Activated B cell treated with CpG ODN at 0.5 μM for 24 hours (primary cell): Measurements from ENCODE around the gene FXN. TPM values are rescaled to one million over a fixed set of nuclear protein-coding genes. Genes with fewer than 3 reads are reported as not detected.

Experiments used
- ATAC-seq: fragments of 200-7000 bp; cut with Tn5 transposase; one replicate; pipeline ENCODE4 v1.10.0; 2021; ENCODE audit warnings: low read depth, mild to moderate bottlenecking, moderate library complexity
- CTCF ChIA-PET: fragments of 350-600 bp; sonication (Branson Sonifier 250); formaldehyde crosslinking; loops from one replicate; lab custom pipeline; 2021; ENCODE audit warnings: antibody characterized with exemption; lab: Charles Lee
- POLR2A ChIA-PET: fragments of 350-600 bp; sonication (Branson Sonifier 250); formaldehyde crosslinking; loops from one replicate; lab custom pipeline; 2021; ENCODE audit warnings: antibody characterized with exemption; lab: Charles Lee
- DNase-seq: peaks from one replicate; pipeline ENCODE4 v3.0.0; 2022
- H3K27ac Mint-ChIP-seq: one replicate; pipeline ENCODE4 v1.8.0; 2020; ENCODE audit warnings: mixed read lengths
- H3K27me3 Mint-ChIP-seq: one replicate; pipeline ENCODE4 v1.8.0; 2021; ENCODE audit warnings: mixed read lengths
- H3K36me3 Mint-ChIP-seq: one replicate; pipeline ENCODE4 v1.8.0; 2021; ENCODE audit warnings: low read depth, mixed read lengths
- H3K4me1 Mint-ChIP-seq: one replicate; pipeline ENCODE4 v1.8.0; 2021; ENCODE audit warnings: mixed read lengths
- H3K4me3 Mint-ChIP-seq: one replicate; pipeline ENCODE4 v1.8.0; 2020; ENCODE audit warnings: mild to moderate bottlenecking, mixed read lengths
- H3K9me3 Mint-ChIP-seq: one replicate; pipeline ENCODE4 v1.8.0; 2020; ENCODE audit warnings: mixed read lengths
- intact Hi-C: fragments of 100-400 bp; cut with micrococcal nuclease; formaldehyde crosslinking; loops from one replicate; pipeline ENCODE4 v1.15.1; 2024
- total RNA-seq: library from RNA; stranded (reverse); gene quantifications from 2 replicates; pipeline ENCODE4 v1.2.3, GENCODE V29; 2022
- TF ChIP-seq, protein P1 (sequence below): fragments of 200-600 bp; IDR thresholded peaks from one replicate; pipeline ENCODE4 v1.8.0; 2022; ENCODE audit warnings: antibody characterized with exemption, mild to moderate bottlenecking

Gene FXN
- total RNA-seq, 1 donor from 2014 or later = 17.7 TPM

DNA sequence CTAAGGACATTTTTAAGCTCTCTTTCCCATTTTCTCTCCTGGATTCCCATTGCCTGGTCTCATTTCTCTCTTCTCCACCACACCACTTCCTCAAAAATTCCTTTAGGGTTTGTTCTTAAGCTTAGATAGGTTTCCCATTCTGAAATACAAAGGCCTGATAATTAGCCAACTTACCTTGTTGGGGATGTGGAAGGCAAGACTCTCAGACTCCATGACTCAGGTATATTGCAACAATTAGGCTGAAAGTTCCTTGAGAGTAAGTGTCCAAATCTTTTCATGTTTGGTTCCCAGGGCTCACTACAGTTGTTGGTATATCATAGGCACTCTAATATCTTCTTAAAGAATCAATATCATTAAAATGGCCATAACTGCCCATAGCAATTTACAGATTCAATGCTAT lies 43.6 kb downstream of the FXN start:
- Mint-ChIP-seq H3K27me3 (no peaks in the 10 kb centered on the region), H3K36me3 (no peaks in the 10 kb centered on the region), H3K9me3 (peaks cover 11% of the 10 kb centered on the region), H3K27ac (no peak overlapping the region), H3K4me1 (no peaks in the 10 kb centered on the region), H3K4me3 (no peak overlapping the region)
- TF ChIP-seq, protein P1, sequence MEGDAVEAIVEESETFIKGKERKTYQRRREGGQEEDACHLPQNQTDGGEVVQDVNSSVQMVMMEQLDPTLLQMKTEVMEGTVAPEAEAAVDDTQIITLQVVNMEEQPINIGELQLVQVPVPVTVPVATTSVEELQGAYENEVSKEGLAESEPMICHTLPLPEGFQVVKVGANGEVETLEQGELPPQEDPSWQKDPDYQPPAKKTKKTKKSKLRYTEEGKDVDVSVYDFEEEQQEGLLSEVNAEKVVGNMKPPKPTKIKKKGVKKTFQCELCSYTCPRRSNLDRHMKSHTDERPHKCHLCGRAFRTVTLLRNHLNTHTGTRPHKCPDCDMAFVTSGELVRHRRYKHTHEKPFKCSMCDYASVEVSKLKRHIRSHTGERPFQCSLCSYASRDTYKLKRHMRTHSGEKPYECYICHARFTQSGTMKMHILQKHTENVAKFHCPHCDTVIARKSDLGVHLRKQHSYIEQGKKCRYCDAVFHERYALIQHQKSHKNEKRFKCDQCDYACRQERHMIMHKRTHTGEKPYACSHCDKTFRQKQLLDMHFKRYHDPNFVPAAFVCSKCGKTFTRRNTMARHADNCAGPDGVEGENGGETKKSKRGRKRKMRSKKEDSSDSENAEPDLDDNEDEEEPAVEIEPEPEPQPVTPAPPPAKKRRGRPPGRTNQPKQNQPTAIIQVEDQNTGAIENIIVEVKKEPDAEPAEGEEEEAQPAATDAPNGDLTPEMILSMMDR = no peak
- ATAC-seq (no peak), DNase-seq (no peak)
- intact Hi-C loops = no loop called here
- CTCF ChIA-PET = no interaction called here
- POLR2A ChIA-PET = no interaction called here

DNA sequence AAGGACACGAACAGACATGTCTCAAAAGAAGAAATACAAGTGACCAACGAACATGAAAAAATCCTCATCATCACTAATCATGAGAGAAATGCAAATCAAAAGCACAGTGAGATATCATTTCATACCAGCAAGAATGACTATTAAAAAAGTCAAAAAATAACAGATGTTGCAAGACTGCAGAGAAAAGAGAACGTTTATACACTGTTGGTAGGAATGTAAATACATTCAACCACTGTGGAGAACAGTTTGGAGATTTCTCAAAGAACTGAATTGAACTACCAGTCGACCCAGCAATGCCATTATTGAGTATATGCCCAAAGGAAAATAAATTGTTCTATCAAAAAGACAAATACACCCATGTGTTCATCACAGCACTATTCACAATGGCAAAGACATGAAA lies 45.7 kb downstream of the FXN start:
- Mint-ChIP-seq H3K27ac (no peak overlapping the region), H3K36me3 (no peaks in the 10 kb centered on the region)
- intact Hi-C loops = no loop called here

DNA sequence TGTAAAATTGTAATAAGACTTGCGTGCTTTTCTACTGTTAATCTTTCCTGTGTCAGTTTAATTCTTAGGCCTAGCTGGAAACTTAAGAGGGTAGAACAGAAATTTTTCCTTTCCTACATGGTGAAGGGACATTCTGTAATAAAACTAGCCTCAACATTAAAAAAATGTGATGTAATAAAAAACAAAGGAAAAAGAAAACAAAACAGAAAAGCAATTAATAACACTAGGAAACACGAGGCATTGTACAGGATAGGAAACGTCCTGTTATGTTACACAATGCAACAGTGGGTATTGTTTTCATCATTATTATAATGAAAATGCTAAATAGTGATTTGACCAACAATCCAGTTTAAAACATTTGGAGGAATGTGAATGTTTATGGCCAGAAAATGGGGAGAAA lies 47.8 kb downstream of the FXN start:
- no peaks in the 10 kb centered on the region for H3K4me1 Mint-ChIP-seq
- peaks cover 11% of the 10 kb centered on the region for H3K9me3 Mint-ChIP-seq
- H3K36me3 Mint-ChIP-seq = no peaks in the 10 kb centered on the region
- H3K27me3 Mint-ChIP-seq = no peaks in the 10 kb centered on the region
- TF ChIP-seq, protein P1 = no peak
- intact Hi-C loops = loop anchor here (2.0 kb wide), 1 partner anchor 65 kb away; no protein-coding TSS in a partner anchor
- DNase-seq = no peak
- no peak for ATAC-seq
- no peak overlapping the region for H3K27ac Mint-ChIP-seq
- no peak overlapping the region for H3K4me3 Mint-ChIP-seq
- CTCF ChIA-PET = no interaction called here
- POLR2A ChIA-PET = no interaction called here

More for the DNA sequence above, 45.7 kb downstream of the FXN start:
- no peak overlapping the region for H3K4me3 Mint-ChIP-seq
- TF ChIP-seq, protein P1 = no peak
- ATAC-seq = no peak
- ChIA-PET POLR2A (no interaction called here), CTCF (no interaction called here)
- no peak for DNase-seq
- H3K27me3 Mint-ChIP-seq = no peaks in the 10 kb centered on the region
- H3K4me1 Mint-ChIP-seq = no peaks in the 10 kb centered on the region
- H3K9me3 Mint-ChIP-seq = peaks cover 11% of the 10 kb centered on the region

DNA sequence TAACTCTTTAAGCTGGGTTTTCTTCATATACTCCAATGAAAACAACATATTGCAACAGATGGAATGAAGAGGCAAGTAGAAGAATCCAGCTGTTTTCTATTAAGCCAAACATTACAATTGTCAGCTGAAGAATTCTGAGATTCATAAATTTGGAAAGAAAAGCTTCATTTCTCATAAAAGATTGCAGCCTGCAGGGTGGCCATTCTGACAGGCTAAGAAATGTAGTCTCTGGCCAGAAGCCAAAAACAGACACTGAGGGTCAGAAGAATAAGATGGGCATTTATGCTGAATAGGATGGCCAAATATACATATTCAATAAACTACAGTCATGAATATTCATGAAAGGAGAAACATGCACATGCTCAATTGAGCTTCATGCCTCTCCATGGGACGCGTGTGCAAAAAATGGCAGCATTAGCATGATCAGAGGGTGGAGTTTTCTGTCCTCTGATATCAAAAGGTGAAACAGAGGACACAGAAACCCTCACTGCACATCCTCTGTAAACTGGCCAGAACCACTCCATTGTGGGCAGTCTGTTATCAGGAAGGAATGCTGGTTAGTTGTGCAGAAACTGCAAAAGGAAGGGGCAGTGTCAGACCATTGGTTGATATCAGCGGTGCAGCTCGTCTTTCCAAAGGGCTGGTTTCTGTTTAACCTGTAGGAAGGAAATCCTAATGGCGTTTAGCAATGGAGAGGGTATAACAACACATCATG lies 50.2 kb downstream of the FXN start:
- CTCF ChIA-PET = no interaction called here
- H3K9me3 Mint-ChIP-seq = peaks cover 11% of the 10 kb centered on the region
- POLR2A ChIA-PET = interaction anchor here (0.7 kb wide), 1 partner anchor 10 kb away, joined by 3 read pairs; no protein-coding TSS in a partner anchor
- no peak overlapping the region for H3K4me3 Mint-ChIP-seq
- H3K4me1 Mint-ChIP-seq = no peaks in the 10 kb centered on the region
- TF ChIP-seq, protein P1 = no peak
- intact Hi-C loops = no loop called here
- DNase-seq = no peak
- no peak overlapping the region for H3K27ac Mint-ChIP-seq
- H3K36me3 Mint-ChIP-seq = no peaks in the 10 kb centered on the region
- H3K27me3 Mint-ChIP-seq = no peaks in the 10 kb centered on the region
- no peak for ATAC-seq

DNA sequence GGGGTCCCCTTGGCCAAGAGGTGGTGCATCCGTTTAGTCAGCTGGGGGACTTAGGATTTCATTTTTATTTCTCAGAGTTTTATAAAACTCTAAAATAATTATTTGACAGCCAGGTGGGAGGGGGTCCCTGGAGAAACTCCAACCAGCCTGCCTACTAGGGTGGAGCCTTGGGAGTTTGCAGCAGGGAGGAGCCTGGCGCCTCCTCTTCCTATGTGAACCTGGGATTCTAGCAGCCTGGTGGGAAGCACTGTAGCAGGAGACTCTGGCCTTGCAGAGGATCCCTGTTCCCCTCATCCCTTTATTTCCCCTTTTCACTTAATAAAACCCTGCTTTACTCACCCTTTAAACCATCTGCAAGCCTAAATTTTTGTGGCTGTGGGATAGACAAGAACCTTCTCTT lies 50.8 kb downstream of the FXN start:
- TF ChIP-seq, protein P1 = no peak
- DNase-seq = no peak
- Mint-ChIP-seq H3K4me1 (no peaks in the 10 kb centered on the region), H3K27me3 (no peaks in the 10 kb centered on the region), H3K9me3 (peaks cover 6% of the 10 kb centered on the region), H3K4me3 (no peak overlapping the region), H3K36me3 (no peaks in the 10 kb centered on the region), H3K27ac (no peak overlapping the region)
- ChIA-PET CTCF (no interaction called here), POLR2A (no interaction called here)
- intact Hi-C loops = no loop called here
- no peak for ATAC-seq
